ENCODE measurements around the gene PCDHGA3. TPM values are rescaled to one million over a fixed set of nuclear protein-coding genes. Genes with fewer than 3 reads are reported as not detected.
A peak's percentile ranks its signal among the peaks of the same experiment; 100 is the strongest.

The PCDHGA3 gene
- total RNA-seq, 4 donors from 2014 or later: 1.3 to 5.7 (median 2.8) TPM

GRCh38 chr5:141366016-141366896 is 22.6 kb downstream of the PCDHGA3 start:
- Histone ChIP-seq H3K27ac (no peak overlapping the region), H3K4me1 (no peaks in the 10 kb centered on the region), H3K36me3 (peaks cover 0 to 10% of the 10 kb centered on the region in 2 donors), H3K9me3 (peaks cover 0 to 100% (median 5%) of the 10 kb centered on the region in 3 donors), H3K27me3 (peaks cover 33% of the 10 kb centered on the region), H3K4me3 (no peak overlapping the region)
- TF ChIP-seq EP300 (IDR thresholded peaks at IDR 0.05): no peak
- TF ChIP-seq CTCF (IDR thresholded peaks at IDR 0.05): no peak
- TF ChIP-seq POLR2AphosphoS5 (IDR thresholded peaks at IDR 0.05): no peak
- TF ChIP-seq POLR2A (IDR thresholded peaks at IDR 0.05): no peak
- no peak for ATAC-seq
- WGBS, 2 donors (ENCODE audit: low coverage in 1 of 2): 41 to 43% methylated on average over 4 to 13 of the region's 46 CpGs

DNA sequence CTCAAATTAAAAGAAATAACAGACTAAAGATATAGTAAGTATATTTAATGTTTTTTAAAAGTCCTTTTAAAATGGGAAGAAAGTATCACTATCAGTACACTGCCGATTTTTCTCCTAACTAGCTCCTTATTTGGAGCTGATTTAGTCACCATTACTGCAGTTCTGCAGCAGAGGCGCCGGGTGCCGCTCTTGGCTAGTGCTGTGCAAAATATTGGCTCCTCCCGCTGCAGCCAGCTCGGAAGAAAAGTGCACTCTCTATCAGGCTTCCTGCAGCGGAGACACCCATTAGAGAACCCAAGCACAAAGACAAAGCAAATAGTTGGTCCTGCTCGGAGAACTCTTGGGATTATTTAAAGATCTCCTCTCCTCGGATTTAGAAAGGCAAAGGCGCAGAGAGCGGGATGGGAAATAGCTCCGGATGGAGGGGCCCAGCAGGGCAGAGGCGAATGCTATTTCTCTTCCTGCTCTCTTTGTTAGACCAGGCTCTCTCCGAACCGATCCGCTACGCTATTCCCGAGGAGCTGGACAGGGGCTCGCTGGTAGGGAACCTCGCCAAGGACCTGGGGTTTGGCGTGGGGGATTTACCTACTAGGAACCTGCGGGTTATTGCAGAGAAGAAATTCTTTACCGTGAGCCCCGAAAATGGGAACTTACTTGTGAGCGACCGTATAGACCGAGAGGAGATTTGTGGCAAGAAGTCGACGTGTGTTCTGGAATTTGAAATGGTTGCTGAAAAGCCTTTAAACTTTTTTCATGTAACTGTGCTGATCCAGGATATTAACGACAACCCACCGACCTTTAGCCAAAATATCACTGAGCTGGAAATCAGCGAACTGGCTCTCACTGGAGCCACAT is 26.6 kb downstream of the PCDHGA3 start, which contains the start of gene PCDHGB3:
Gene PCDHGB3, plus strand, starts transcription at position 249 of the 855 bp plus-strand sequence. Its CDS starts 153 bp downstream, at position 402.
- no peak within 1 kb of the TSS for H3K27ac ChIP-seq
- peaks cover 23% of the 10 kb centered on the region for H3K27me3 ChIP-seq
- 20 to 23% methylated on average over 13 to 22 of the region's 32 CpGs for WGBS, 2 donors (ENCODE audit: low coverage in 1 of 2)
- no peaks in the 10 kb centered on the region for H3K36me3 ChIP-seq
- TF ChIP-seq EP300 (IDR thresholded peaks at IDR 0.05) (no peak), POLR2A (IDR thresholded peaks at IDR 0.05) (no peak), CTCF (IDR thresholded peaks at IDR 0.05) (peak in 1 of 4 experiments; percentile 25)
- H3K4me3 ChIP-seq: peak within 1 kb of the TSS in 1 of 2 donors; percentile 25
- ATAC-seq: no peak
- H3K9me3 ChIP-seq: peaks cover 3 to 100% (median 9%) of the 10 kb centered on the region in 3 donors
- H3K4me1 ChIP-seq: no peaks in the 10 kb centered on the region

DNA sequence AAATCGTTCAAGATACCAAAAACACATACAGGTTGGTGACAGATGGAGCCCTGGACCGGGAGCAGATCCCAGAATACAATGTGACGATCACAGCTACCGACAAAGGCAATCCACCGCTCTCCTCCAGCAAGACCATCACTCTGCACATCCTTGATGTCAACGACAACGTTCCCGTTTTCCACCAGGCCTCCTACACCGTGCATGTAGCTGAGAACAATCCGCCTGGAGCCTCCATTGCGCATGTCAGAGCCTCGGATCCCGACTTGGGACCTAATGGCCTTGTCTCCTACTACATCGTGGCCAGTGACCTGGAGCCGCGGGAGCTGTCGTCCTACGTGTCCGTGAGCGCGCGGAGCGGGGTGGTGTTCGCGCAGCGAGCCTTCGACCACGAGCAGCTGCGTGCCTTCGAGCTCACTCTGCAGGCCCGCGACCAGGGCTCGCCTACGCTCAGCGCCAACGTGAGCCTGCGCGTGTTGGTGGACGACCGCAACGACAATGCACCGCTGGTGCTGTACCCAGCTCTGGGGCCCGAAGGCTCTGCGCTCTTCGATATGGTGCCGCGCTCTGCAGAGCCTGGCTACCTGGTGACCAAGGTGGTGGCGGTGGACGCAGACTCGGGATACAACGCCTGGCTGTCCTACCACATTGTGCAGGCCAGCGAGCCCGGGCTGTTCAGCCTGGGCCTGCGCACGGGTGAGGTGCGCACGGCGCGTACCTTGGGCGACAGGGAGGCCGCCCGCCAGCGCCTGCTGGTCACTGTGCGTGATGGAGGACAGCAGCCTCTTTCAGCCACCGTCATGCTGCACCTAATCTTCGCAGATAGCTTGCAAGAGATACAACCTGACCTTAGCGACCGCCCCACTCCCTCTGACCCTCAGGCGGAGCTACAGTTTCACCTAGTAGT is 28.2 kb downstream of the PCDHGA3 start:
- Histone ChIP-seq H3K27me3 (peaks cover 10% of the 10 kb centered on the region), H3K9me3 (peaks cover 3 to 100% (median 6%) of the 10 kb centered on the region in 3 donors), H3K27ac (no peak overlapping the region), H3K4me1 (no peaks in the 10 kb centered on the region), H3K36me3 (no peaks in the 10 kb centered on the region), H3K4me3 (no peak overlapping the region)
- 27 to 34% methylated on average over 12 to 20 of the region's 69 CpGs for WGBS, 2 donors (ENCODE audit: low coverage in 1 of 2)
- no peak for TF ChIP-seq CTCF (IDR thresholded peaks at IDR 0.05)
- TF ChIP-seq POLR2AphosphoS5 (IDR thresholded peaks at IDR 0.05): no peak
- TF ChIP-seq EP300 (IDR thresholded peaks at IDR 0.05): no peak
- TF ChIP-seq POLR2A (IDR thresholded peaks at IDR 0.05): no peak
- no peak for ATAC-seq

DNA sequence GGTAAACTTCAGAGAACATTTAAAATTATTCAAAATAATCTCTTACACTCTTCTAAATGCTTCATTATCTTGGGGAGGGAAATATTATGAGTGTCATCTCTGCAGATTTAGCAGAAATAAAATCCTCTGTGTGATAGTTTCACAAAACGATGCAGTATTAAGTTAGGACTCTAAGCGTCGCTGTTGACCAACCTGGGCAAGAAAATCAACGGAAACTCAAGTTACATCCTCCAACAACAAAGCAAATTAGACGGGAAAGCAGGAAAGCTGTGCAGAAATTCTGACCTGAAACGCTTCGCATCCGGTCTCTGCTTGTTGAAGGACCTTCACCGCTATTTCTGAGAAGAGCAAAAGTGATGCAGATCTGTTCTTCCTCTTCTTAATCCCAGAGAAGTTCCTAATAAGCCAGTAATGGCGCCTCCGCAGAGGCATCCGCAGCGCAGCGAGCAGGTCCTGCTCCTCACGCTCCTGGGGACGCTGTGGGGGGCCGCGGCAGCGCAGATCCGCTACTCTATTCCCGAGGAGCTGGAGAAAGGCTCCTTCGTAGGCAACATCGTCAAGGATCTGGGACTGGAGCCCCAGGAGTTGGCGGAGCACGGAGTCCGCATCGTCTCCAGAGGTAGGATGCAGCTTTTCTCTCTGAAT is 30.2 kb downstream of the PCDHGA3 start, which contains the start of gene PCDHGA6:
Gene PCDHGA6, plus strand, starts transcription at position 219 of the 645 bp plus-strand sequence. Its CDS starts 193 bp downstream, at position 412.
- H3K4me1 ChIP-seq: no peaks in the 10 kb centered on the region
- peaks cover 3 to 100% (median 6%) of the 10 kb centered on the region in 3 donors for H3K9me3 ChIP-seq
- peak within 1 kb of the TSS in 1 of 4 donors; percentile 12 for H3K27ac ChIP-seq
- TF ChIP-seq POLR2AphosphoS5 (IDR thresholded peaks at IDR 0.05) (no peak), CTCF (IDR thresholded peaks at IDR 0.05) (peak in 3 of 4 experiments; percentile 15 to 40 (median 33)), EP300 (IDR thresholded peaks at IDR 0.05) (no peak), POLR2A (IDR thresholded peaks at IDR 0.05) (no peak)
- no peak for ATAC-seq
- 6 to 8% methylated on average over 9 to 15 of the region's 27 CpGs for WGBS, 2 donors (ENCODE audit: low coverage in 1 of 2)
- peak within 1 kb of the TSS in 1 of 2 donors; percentile 32 for H3K4me3 ChIP-seq
- H3K27me3 ChIP-seq: peaks cover 10% of the 10 kb centered on the region
- peaks cover 0 to 3% of the 10 kb centered on the region in 2 donors for H3K36me3 ChIP-seq

Measured in gastroesophageal sphincter (tissue), 4 donors.